ENCODE results near the gene USB1.

- TF ChIP-seq EP300 (IDR thresholded peaks at IDR 0.05) (no peak), KDM1A (IDR thresholded peaks at IDR 0.05; ENCODE audit: low read depth) (no peak), JUNB (IDR thresholded peaks at IDR 0.05) (no peak), TP53 (CRISPR knock-in tag; IDR thresholded peaks at IDR 0.05) (no peak), JUN (IDR thresholded peaks at IDR 0.05) (no peak)
- TF ChIP-seq, protein P1, sequence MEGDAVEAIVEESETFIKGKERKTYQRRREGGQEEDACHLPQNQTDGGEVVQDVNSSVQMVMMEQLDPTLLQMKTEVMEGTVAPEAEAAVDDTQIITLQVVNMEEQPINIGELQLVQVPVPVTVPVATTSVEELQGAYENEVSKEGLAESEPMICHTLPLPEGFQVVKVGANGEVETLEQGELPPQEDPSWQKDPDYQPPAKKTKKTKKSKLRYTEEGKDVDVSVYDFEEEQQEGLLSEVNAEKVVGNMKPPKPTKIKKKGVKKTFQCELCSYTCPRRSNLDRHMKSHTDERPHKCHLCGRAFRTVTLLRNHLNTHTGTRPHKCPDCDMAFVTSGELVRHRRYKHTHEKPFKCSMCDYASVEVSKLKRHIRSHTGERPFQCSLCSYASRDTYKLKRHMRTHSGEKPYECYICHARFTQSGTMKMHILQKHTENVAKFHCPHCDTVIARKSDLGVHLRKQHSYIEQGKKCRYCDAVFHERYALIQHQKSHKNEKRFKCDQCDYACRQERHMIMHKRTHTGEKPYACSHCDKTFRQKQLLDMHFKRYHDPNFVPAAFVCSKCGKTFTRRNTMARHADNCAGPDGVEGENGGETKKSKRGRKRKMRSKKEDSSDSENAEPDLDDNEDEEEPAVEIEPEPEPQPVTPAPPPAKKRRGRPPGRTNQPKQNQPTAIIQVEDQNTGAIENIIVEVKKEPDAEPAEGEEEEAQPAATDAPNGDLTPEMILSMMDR (IDR thresholded peaks at IDR 0.05) = no peak
These were observed 2.7 kb upstream of the USB1 start for GRCh38 chr16:57998486-57998885.
